Gastrocnemius medialis (tissue), 4 donors: ENCODE data around the gene UFC1. TPM values are rescaled to one million over a fixed set of nuclear protein-coding genes. Genes with fewer than 3 reads are reported as not detected.

Source experiments
- ATAC-seq, 2 donors: fragments of 150-250 bp; one replicate each; pipeline ENCODE4 v1.9.1; 2016
- DNase-seq, 2 donors: peaks; one replicate each; pipeline ENCODE4 v3.0.0-alpha.2; 2019
- H3K27ac ChIP-seq, 4 donors: fragments of 200-600 bp; sonication (generic); 1 replicate in 1 of 4; 2 replicates in 3 of 4; pipeline ENCODE4 v1.5.1; 2016 to 2018; ENCODE audit warnings: mild to moderate bottlenecking in 2 of 4, moderate library complexity in 1 of 4
- H3K27me3 ChIP-seq, 3 donors: fragments of 200-600 bp; sonication (generic) in 2 of 3; 1 replicate in 1 of 3; 2 replicates in 2 of 3; pipeline versions ENCODE4 v1.5.1 to v1.6.0; 2016 to 2019; ENCODE audit warnings: mild to moderate bottlenecking in 1 of 3, moderate library complexity in 1 of 3
- H3K36me3 ChIP-seq, 2 donors: fragments of 200-600 bp; sonication (generic) in 1 of 2; one replicate each; pipeline ENCODE4 v1.5.1; 2017 to 2018
- H3K4me1 ChIP-seq, 2 donors: fragments of 200-600 bp; sonication (generic) in 1 of 2; one replicate each; pipeline ENCODE4 v1.5.1; 2016 to 2017; ENCODE audit warnings: mild to moderate bottlenecking in 2 of 2
- H3K4me3 ChIP-seq, 4 donors: fragments of 200-600 bp; sonication (generic) in 3 of 4; 1 replicate in 1 of 4; 2 replicates in 3 of 4; pipeline ENCODE4 v1.5.1; 2016 to 2019; ENCODE audit warnings: mild to moderate bottlenecking in 2 of 4
- H3K9me3 ChIP-seq, 3 donors: fragments of 200-600 bp; sonication (generic) in 2 of 3; 1 replicate in 1 of 3; 2 replicates in 2 of 3; pipeline ENCODE4 v1.5.1; 2016 to 2019
- POLR2A ChIP-seq, 2 donors: fragments of 450-650 bp; IDR thresholded peaks; one replicate each; pipeline ENCODE4 v1.6.1; 2017; ENCODE audit warnings: antibody characterized with exemption in 2 of 2, mild to moderate bottlenecking in 2 of 2, moderate library complexity in 2 of 2
- in situ Hi-C, 4 donors: fragments of 200-750 bp; cut with MboI; loops; one replicate each; pipeline versions ENCODE4 v1.15.0 to v1.8.0; 2017; ENCODE audit warnings: low sequenced_read_pairs in 4 of 4
- intact Hi-C: fragments of 100-400 bp; cut with DNase I; formaldehyde crosslinking; loops from one replicate; pipeline ENCODE4 v1.15.1; 2023; ENCODE audit warnings: low total_unique reads
- total RNA-seq, 4 donors: library from RNA; depleted of rRNA; stranded (reverse); fragments of >200 nt; gene quantifications; one replicate each; pipeline versions ENCODE4 v1.1.0 to v1.2.3, GENCODE V29; 2016
- TF ChIP-seq, protein P1 (sequence below), 5 experiments: fragments of 450-650 bp in 3 of 5; fragments of 200-600 bp in 2 of 5; sonication (generic) in 2 of 5; IDR thresholded peaks in 4 of 5; conservative IDR thresholded peaks in 1 of 5; 1 replicate in 4 of 5; 2 replicates in 1 of 5; pipeline ENCODE4 v1.5.1; 2016 to 2019; ENCODE audit warnings: antibody characterized with exemption in 5 of 5, mild to moderate bottlenecking in 3 of 5, moderate library complexity in 3 of 5

The UFC1 gene
- total RNA-seq, 4 donors from 2014 or later: 57.9 to 66.7 (median 63.5) TPM

DNA sequence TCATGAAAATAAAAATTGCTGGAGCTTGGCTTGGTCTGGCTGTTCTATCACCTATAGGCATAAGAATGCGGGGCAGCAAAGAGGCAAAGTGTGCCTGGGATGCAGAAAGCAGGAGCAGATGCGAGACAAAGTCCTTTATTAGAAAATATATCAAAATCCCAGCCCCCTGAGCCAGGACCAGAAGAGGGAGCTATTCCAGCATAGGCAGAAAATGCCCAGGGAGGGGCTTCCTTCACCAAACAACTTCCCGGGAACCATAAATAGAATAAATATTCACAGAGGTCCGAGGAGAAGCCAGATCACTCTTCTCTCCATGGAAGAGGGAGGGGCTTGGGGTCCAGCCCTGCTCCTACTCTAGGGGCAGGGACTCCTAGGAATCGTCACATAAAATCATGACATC, 17.4 kb downstream of the UFC1 start:
- in situ Hi-C loops: loop anchor here in 1 of 4 donors (10.0 kb wide), 1 partner anchor 54 kb away; the partner anchor contains the start of genes APOA2 and TOMM40L
- peaks cover 5 to 67% of the 10 kb centered on the region in 2 donors for H3K36me3 ChIP-seq
- peak overlapping the region in 2 of 4 donors; percentile 43 to 57 for H3K27ac ChIP-seq

DNA sequence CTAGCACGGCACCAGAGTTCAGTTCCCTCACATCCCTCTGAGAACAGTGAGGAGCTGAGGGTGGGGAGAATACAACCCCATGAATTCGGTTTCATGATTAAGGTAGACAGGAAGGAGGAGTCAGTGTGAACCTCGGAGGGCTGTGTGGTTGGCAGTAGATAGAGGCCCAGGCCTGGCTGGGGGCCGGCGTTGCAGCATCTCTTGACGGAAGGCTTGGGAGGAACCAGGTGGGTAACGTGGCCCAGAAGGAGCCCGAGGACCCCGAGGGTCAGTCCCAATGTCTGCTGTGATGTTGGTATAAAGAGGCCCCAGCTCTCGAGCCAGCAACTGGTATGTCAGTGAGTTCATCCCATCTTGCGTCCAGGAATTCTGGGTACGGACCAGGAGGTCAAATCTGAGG, 17.9 kb downstream of the UFC1 start:
- intact Hi-C loops: no loop called here
- no peak for ATAC-seq
- Histone ChIP-seq H3K27me3 (no peaks in the 10 kb centered on the region), H3K4me3 (no peak overlapping the region), H3K27ac (peak overlapping the region in 3 of 4 donors; percentile 43 to 62 (median 57)), H3K9me3 (no peaks in the 10 kb centered on the region), H3K36me3 (peaks cover 5 to 67% of the 10 kb centered on the region in 2 donors), H3K4me1 (peaks cover 25 to 29% of the 10 kb centered on the region in 2 donors)
- DNase-seq: no peak
- no peak for TF ChIP-seq POLR2A (IDR thresholded peaks at IDR 0.05)
- TF ChIP-seq, protein P1, sequence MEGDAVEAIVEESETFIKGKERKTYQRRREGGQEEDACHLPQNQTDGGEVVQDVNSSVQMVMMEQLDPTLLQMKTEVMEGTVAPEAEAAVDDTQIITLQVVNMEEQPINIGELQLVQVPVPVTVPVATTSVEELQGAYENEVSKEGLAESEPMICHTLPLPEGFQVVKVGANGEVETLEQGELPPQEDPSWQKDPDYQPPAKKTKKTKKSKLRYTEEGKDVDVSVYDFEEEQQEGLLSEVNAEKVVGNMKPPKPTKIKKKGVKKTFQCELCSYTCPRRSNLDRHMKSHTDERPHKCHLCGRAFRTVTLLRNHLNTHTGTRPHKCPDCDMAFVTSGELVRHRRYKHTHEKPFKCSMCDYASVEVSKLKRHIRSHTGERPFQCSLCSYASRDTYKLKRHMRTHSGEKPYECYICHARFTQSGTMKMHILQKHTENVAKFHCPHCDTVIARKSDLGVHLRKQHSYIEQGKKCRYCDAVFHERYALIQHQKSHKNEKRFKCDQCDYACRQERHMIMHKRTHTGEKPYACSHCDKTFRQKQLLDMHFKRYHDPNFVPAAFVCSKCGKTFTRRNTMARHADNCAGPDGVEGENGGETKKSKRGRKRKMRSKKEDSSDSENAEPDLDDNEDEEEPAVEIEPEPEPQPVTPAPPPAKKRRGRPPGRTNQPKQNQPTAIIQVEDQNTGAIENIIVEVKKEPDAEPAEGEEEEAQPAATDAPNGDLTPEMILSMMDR (IDR thresholded peaks at IDR 0.05 in 4 of 5, conservative IDR thresholded peaks at IDR 0.05 in 1 of 5): no peak
- in situ Hi-C loops: loop anchor here in 1 of 4 donors (10.0 kb wide), 1 partner anchor 53 kb away; the partner anchor contains the start of genes APOA2 and TOMM40L

More for the DNA sequence above, 17.4 kb downstream of the UFC1 start:
- Histone ChIP-seq H3K27me3 (no peaks in the 10 kb centered on the region), H3K9me3 (no peaks in the 10 kb centered on the region), H3K4me3 (no peak overlapping the region), H3K4me1 (peaks cover 22 to 23% of the 10 kb centered on the region in 2 donors)
- intact Hi-C loops: no loop called here
- no peak for ATAC-seq
- DNase-seq: no peak
- TF ChIP-seq, protein P1 (IDR thresholded peaks at IDR 0.05 in 4 of 5, conservative IDR thresholded peaks at IDR 0.05 in 1 of 5): no peak
- TF ChIP-seq POLR2A (IDR thresholded peaks at IDR 0.05): no peak

DNA sequence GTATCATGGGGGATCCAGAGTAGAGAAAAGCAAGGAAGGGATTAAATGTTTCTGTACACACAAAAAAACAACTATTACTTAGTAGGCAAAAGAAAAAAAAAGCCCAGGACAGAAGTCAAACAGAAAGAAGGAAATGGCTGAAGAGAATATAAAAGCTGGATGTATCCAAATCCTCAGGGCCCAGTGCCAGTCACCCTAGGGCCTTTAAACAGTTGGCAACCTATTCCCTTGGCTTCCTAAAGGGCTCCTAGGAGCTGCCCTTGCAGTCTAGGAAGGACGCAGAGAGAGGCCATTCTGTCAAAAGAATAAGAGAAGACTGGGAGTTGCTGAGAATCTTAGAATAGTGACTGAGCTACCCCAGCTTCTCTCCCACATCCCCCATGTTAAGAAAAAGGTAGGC, 18.6 kb downstream of the UFC1 start:
- DNase-seq (no peak), ATAC-seq (no peak)
- Histone ChIP-seq H3K27ac (peak overlapping the region; percentile 20 to 62 (median 50)), H3K36me3 (peaks cover 5 to 67% of the 10 kb centered on the region in 2 donors), H3K4me1 (peaks cover 19 to 26% of the 10 kb centered on the region in 2 donors), H3K27me3 (no peaks in the 10 kb centered on the region), H3K9me3 (no peaks in the 10 kb centered on the region), H3K4me3 (no peak overlapping the region)
- in situ Hi-C loops: loop anchor here in 1 of 4 donors (10.0 kb wide), 1 partner anchor 52 kb away; the partner anchor contains the start of genes APOA2 and TOMM40L
- intact Hi-C loops: no loop called here
- TF ChIP-seq POLR2A (IDR thresholded peaks at IDR 0.05): no peak
- TF ChIP-seq, protein P1 (IDR thresholded peaks at IDR 0.05 in 4 of 5, conservative IDR thresholded peaks at IDR 0.05 in 1 of 5): no peak

DNA sequence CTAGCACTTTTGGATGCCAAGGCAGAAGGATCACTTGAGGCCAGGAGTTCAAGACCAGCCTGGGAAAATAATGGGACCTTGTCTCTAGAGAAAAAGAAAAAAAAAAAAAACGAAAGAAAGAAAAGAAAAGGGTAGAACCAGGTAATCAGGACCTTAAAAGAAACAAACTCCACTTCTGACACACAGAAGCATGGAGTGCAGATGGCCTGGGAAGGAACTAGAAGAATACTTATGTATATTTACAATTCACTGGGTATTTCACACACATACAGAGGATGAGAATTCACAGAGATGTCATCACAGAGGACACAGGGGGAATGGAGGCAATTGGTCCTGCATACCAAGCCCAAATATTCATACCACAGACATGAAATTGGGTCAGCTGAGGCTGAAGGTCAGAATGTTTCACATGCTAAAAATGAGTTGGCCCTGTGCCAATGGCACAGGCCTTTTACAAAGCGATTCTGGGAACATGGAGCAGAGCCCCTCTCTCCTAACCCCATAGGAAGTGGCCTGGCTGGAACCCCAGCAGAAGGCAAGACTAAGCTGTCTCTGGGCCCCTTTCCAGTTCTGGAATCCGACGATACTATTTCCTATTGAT, 19.1 kb downstream of the UFC1 start:
- peak overlapping the region; percentile 20 to 62 (median 50) for H3K27ac ChIP-seq
- TF ChIP-seq, protein P1 (IDR thresholded peaks at IDR 0.05 in 4 of 5, conservative IDR thresholded peaks at IDR 0.05 in 1 of 5): no peak
- TF ChIP-seq POLR2A (IDR thresholded peaks at IDR 0.05): no peak
- in situ Hi-C loops: loop anchor here in 1 of 4 donors (10.0 kb wide), 1 partner anchor 52 kb away; the partner anchor contains the start of genes APOA2 and TOMM40L

More for the DNA sequence above, 19.1 kb downstream of the UFC1 start:
- DNase-seq: peak; percentile 32 to 56
- Histone ChIP-seq H3K4me3 (no peak overlapping the region), H3K4me1 (peaks cover 19 to 23% of the 10 kb centered on the region in 2 donors), H3K9me3 (no peaks in the 10 kb centered on the region), H3K36me3 (peaks cover 5 to 67% of the 10 kb centered on the region in 2 donors), H3K27me3 (no peaks in the 10 kb centered on the region)
- intact Hi-C loops: no loop called here
- peak; percentile 15 to 19 for ATAC-seq
